Activated CD8-positive, alpha-beta memory T cell treated with anti-CD3 and anti-CD28 coated beads for 36 hours (primary cell): ENCODE measurements around the gene GASK1A. TPM values are rescaled to one million over a fixed set of nuclear protein-coding genes. Genes with fewer than 3 reads are reported as not detected.

ENCODE experiments used
- CTCF ChIA-PET: fragments of 350-600 bp; sonication (Branson Sonifier 250); formaldehyde crosslinking; loops from one replicate; lab custom pipeline; 2021; ENCODE audit warnings: antibody characterized with exemption; lab: Charles Lee
- POLR2A ChIA-PET: fragments of 350-600 bp; sonication (Branson Sonifier 250); formaldehyde crosslinking; loops from one replicate; lab custom pipeline; 2021; ENCODE audit warnings: antibody characterized with exemption; lab: Charles Lee
- total RNA-seq, 2 experiments: library from RNA; stranded (reverse); gene quantifications; one replicate each; pipeline ENCODE4 v1.2.3, GENCODE V29; 2021

The GASK1A gene
- total RNA-seq, 2 experiments from 2014 or later: not detected

- POLR2A ChIA-PET: no interaction called here
These were observed 119.7 kb downstream of the GASK1A start for GRCh38 chr3:43098761-43099160.

GRCh38 chr3:43102773-43103480 lies 123.8 kb downstream of the GASK1A start:
- ChIA-PET POLR2A (interaction anchor here (0.5 kb wide), 1 partner anchor 58 kb away, joined by 3 read pairs; no protein-coding TSS in a partner anchor), CTCF (no interaction called here)

More at GRCh38 chr3:43098761-43099160, 119.7 kb downstream of the GASK1A start:
- CTCF ChIA-PET: no interaction called here

GRCh38 chr3:43104039-43104438 lies 124.9 kb downstream of the GASK1A start:
- ChIA-PET POLR2A (no interaction called here), CTCF (no interaction called here)

- ChIA-PET CTCF (interaction anchor here (0.6 to 0.7 kb wide), 2 partner anchors 435 to 1130 kb away, joined by 3 read pairs; no protein-coding TSS in a partner anchor), POLR2A (no interaction called here)
These were observed 125.8 kb downstream of the GASK1A start for GRCh38 chr3:43104660-43105595.

DNA sequence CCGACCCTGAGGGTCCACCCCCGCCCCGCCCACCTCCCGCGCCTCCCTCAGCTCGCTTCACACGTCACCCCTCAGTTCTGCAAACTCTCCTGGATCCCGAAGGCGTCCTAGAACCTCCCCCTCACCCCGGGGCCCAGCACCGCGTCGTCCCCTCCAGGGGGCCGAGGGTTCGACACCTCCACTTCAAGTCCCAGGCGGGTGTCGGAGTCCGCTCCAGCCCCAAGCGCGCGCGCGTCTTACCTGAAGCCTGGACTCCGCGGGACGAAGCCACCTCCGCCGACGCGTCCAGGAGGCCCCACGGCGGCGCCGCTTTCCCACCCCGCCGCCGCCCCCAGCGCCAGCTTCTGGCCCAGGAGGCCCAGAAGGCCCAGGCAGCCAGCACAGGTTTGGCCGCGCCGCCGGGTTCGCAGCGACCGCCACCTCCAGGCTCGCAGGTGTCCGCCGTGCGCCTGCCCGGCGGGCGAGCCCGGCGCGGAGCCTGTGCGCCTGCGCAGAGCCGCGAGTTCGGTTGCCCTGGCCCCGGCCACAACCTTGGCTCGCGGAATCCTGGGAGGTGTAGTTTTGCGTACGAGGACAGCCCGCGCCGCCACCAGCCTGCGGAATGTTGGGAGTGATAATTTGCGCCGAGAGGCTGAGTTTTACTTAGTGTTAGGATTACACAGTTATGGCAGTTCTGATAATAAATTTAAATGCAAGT lies 126.6 kb downstream of the GASK1A start, which contains the start of gene POMGNT2:
TSS of gene POMGNT2 (minus strand) at position 484 of the 697 bp plus-strand sequence. CDS start 24,648 bp downstream, outside the sequence.
- POLR2A ChIA-PET: no interaction called here
- CTCF ChIA-PET: interaction anchor here (0.6 to 0.7 kb wide), 2 partner anchors 435 to 1130 kb away, joined by 3 read pairs; no protein-coding TSS in a partner anchor

DNA sequence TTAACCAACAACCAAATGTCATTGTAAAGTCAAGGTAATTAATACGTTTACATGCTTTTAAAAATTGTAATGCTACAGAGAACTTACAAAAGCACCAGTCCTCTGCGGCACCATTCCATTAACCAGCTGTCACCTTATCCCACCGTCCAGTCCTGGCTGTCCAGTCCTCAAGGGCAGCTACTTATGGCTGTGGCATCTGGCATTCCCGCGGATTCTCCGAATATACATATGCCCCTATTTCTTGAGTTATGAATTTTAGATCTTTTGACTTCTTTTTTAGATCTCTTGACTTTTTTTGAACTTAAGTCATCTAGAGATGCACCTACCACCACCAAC lies 127.2 kb downstream of the GASK1A start:
- ChIA-PET POLR2A (no interaction called here), CTCF (no interaction called here)

Other genes with a start within 250 kb of the GASK1A start
- gene CCDC13, start 206.1 kb upstream of the GASK1A start, total RNA-seq: under 1 TPM; 0.42 to 0.52 TPM
- 10 to 100 TPM; 90.6 to 92.0 TPM for gene HIGD1A, start 174.8 kb upstream of the GASK1A start, total RNA-seq
- 1 to 10 TPM; 1.3 to 1.4 TPM for gene ACKR2, start 169.9 kb upstream of the GASK1A start, total RNA-seq
- not detected for gene CYP8B1, start 103.4 kb upstream of the GASK1A start, total RNA-seq
- gene ZNF662, start 73.2 kb upstream of the GASK1A start, total RNA-seq: under 1 TPM; 0.86 to 0.91 TPM
- gene POMGNT2, start 126.8 kb downstream of the GASK1A start, total RNA-seq: 10 to 100 TPM; 12.4 to 12.8 TPM